GM18526 (cell line): ENCODE data around the gene LCE7A.

ENCODE experiments used
- POLR2A ChIP-seq: IDR thresholded peaks from 3 replicates; pipeline ENCODE4 v1.6.1; 2011; ENCODE audit not compliant: insufficient read length; ENCODE audit errors: extremely low read depth

LCE7A gene, protein sequence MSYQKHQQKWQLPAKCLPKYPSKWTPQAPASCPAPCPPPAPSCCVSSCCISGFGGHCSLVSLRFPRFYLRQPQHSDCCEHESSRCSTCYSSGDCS

DNA sequence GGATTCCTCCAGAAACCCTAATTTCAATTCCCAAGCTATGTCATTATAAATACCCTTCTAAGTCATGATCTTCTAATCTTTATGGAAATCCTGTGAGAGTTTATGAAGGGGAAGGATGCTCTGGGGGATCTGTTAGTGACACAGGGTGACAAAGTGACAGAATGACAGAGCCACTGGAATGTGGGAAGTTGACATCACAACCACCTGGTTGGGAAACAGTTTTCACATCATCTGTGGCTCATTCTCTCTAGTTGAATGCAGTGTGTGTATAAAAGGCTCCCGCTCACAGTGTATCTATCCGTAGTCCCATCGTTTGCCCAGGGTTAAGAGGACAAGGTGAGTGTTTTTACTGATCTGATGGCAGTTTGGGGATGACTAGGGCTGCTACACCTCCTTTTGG is at the start of gene LCE7A:
Gene LCE7A (plus strand): TSS at position 301 of the 400 bp plus-strand sequence. CDS start 702 bp downstream, outside the sequence.
- no peak for TF ChIP-seq POLR2A

DNA sequence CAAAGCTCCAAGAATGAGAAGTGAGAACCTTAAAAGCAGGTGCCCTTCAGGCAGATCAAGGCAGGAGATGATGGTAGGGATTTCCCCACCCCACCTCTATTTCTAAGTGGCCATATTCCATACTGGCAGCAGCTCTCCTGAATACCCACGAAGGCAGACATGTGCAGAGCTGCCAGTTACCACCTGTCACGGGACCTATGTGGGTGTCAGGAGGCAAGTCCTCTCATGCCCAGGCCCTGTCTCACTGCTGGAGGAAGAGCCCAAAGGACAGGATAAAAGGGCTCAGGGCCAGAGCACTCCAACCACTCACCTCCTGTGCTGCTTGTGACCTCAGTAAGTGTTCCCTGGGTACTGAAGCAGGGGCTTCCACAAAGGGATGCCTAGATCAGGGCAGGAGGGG is 48.7 kb upstream of the LCE7A start:
- no peak for TF ChIP-seq POLR2A

DNA sequence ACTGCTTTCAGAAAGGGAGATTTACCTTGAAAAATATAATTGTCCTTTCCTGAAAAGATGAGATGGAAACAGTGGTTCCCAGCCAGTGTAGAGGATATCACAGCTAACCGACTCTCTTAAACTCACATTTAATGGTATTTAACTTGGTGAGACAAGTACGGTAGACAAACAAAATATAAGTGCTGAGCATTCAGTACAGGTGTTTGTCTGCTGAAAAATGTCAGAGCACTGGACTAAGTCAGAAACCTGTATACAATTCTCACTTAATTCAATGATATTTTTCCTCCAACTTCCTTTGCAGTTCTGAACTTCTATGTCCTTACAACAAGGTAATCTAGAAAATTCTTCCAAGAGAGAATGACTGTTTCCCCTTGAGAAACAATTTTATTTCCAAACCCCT is 48.1 kb upstream of the LCE7A start, which contains the start of gene LCE1B:
Gene LCE1B (plus strand): TSS at position 301 of the 400 bp plus-strand sequence. CDS start 476 bp downstream, outside the sequence.
- no peak for TF ChIP-seq POLR2A

DNA sequence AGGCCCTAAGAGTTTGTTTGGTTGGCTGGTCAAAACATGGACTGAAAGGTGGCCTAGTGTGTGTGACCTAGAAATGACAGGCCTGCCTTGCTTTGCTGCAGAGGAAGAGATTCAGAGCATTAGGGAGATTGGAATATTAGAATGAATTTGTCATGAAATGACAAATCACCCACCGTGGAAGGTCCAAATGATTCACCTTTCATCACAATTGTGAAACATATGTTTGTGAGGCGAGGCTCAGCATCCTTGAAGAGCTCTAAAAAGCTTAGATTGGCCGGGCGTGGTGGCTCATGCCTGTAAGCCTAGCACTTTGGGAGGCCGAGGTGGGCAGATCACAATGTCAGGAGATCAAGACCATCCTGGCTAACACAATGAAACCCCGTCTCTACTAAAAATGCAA is 42.5 kb upstream of the LCE7A start:
- TF ChIP-seq POLR2A, result no peak

DNA sequence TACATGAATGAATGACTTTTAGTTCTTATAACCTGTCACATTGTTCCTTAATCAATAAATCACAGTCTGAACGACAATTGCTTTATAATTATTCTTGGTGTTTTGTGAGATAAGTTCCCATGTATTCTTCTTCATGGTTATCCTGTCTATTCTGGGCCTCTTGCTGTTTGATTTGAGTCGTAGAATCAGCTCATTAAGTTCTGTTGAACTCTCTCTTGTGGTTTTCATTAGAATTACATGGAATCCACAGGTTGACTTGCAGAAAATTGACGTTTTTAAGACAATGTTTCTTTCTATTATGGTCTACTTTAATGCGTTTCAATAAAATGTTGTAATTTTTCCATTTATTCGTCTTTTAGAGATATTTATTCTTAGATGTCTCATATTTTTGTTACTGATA is 36.5 kb upstream of the LCE7A start:
- no peak for TF ChIP-seq POLR2A

DNA sequence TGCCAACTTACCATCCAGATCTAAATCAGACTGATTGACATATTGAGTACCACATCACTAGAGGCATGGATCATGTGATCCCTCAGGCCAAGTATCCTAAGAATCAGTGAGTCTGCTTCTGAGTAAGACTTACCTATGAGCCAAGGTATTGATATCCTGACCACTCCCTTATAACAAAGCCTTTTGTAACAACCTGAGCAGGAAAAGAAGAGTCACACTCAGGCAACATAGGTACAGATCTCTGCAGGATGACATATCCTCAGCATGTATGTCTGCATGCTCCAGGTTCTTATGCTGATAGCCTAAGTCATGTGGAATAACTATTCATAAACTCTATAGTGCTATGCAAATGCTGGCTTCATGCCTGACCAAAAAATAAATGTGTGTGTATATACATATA is 34.8 kb upstream of the LCE7A start:
- no peak for TF ChIP-seq POLR2A

DNA sequence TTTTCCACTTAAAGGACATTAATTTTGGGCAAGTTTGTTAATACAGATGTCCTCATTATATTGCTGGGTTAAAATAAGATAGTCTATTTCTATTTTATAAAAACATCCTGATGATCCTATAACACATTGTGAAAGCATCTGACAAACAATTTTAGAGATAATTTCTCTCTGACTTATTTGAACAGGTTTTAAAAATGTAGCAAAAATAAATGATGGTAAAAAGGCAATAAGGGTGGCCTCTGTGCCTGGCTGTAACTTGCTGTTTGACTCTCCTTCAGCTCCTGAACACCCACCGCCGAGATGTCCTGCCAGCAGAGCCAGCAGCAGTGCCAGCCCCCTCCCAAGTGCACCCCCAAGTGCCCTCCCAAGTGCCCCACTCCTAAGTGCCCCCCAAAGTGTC is 32.6 kb upstream of the LCE7A start, which contains the start of gene LCE1A:
Gene LCE1A (plus strand): TSS at position 301 of the 400 bp plus-strand sequence. CDS start 0 bp downstream, at position 301.
- TF ChIP-seq POLR2A, result no peak

DNA sequence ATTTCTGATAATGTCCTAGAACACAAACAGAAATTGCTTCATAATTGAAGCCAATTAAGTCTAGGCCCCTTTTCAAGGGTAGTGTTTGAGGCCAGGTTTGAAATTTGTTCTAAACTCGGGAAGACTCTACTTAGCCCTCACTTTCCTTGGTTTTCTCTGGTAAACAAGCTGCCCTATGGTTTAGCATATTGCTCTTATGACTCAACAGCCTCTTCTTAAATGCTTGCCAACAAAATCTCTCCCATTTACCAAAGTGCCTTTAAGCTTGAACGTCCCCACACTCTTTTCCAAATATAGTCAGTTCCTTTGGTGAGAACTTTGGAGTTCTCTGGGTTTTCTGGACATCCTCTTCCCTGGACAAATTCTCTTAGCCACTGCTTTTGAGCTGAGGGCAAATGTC is 22.9 kb upstream of the LCE7A start:
- no peak for TF ChIP-seq POLR2A

DNA sequence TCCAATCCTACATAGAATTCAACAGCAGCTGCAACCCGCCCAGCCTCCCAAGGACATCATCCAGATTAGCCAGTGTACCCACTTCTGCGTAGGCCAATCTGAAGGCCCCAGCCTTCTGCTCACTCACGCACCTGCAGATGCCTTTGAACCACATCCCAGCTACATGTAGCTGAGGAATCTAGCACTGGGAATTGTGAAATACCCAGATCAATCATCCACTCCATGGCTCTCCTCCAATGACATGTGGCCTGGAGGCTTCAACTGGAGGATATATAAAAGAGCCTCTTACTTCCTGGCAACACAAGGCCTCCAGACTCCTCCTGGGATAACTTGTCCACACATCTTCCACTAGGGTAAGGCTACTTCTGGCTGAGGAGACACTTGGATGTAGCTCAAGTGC is 17.2 kb upstream of the LCE7A start, which contains the start of gene LCE6A:
Gene LCE6A (plus strand): TSS at position 301 of the 400 bp plus-strand sequence. CDS start 665 bp downstream, outside the sequence.
- TF ChIP-seq POLR2A, result no peak

DNA sequence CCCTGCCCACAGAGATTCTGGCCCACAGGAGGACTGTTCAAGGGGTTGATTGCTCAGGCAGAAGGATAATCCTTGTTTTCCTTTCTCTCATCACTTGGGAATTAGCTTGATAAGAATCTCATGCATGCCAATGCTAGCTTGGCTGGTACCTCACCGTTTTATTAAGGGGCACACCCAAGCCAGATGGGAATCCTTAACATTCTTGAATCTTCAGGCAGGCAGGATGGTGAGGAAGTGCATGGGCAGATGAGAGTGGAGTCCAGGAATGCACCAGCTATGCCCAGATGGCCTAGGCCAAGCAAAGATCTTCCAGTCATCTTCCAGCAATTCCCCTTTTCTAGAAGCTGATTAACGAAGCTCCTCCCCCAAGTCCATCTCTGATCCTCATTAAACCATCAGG is 4.1 kb upstream of the LCE7A start:
- no peak for TF ChIP-seq POLR2A

DNA sequence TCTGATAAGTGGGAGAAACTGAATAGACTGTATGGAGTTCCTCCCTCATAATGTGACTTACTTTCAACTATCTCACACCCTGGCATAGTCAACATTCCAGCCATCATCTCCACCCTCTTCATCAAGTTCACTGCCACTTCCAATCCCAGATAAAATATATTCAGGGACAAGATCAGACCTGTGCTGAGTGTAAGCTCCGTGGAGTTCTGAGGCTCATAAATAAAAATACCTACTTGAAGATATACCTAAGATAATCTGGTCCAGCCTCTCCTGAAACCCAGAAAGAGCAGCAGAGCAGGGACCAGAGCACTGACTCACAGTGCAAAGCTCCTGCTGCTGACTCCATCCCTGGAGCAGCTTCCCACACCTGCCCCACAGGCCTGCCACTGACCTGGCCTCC is 1.7 kb upstream of the LCE7A start:
- TF ChIP-seq POLR2A, result no peak

DNA sequence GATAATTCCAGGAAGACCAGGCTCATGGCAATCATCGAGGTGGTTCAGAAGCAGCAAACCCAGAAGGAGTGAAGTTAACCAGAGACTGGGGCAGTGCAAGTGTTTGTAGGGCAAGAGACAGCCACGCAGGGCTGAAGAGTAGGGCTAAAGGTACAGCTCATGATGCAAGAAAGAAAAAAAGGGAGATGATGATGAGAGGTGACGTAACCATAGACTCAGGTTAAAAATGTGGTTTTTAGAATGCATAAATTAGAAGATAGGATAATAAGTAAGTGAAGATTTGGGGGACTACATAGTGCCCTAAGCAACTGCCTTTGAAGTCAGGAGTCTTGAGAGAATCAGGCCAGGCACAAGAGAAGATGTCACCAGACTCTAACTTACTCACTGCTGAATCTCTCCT is 333 bp downstream of the LCE7A start:
- TF ChIP-seq POLR2A, result no peak

DNA sequence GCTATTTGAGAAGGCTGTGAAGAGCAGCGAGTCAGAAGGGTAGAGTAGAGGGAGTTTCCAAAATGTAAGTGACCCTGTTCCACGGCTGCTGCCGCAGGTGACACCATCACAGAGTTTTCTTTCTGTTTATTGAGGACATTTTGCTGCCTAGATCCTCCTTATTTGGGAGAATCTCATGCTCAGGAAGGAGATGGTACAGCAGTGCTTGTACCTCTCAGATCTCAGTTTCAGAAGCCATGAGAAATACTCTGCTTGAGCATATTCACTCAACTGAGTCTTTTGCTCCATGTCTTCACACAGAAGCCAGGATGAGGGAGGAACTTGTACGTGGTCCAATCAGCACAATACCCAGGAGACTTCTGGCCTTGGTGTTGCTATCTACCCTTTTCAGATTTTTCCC is 1.6 kb downstream of the LCE7A start:
- no peak for TF ChIP-seq POLR2A

DNA sequence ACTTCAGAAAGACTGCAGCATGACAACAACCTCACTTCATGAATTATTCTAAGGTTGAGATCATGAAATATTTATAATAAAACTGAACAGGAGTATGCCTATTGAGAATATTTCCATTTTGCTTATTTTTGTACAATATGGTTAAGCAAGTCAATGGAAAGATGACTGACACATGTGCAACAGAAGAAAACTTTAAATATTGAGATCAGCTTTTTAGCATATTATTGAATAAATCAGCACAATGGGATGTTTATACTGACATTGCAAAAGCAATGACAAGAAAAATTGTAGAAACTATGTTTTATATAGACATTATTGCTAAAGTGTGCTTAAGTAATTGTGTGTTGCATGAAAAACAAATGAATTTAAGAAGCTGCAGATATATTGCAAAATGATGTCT is 4.6 kb downstream of the LCE7A start:
- TF ChIP-seq POLR2A, result no peak

DNA sequence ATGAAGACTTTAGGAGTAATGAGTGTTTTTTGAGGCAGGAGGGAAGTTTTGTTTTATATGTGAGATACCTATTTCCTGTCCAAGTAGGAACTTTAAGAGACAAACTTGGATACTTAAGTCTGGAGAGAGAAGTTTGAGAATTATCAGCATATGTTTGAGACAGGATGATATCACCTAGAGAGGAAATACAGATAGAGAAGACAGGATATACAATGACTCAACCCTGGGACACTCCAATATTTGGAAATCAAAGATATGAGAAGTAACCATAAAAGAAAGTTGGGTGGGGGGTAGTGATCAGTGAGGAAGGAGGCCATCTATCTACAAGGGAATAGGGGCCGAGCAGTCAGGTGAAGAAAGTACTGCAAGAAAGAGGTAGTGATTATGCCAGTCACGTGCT is 6.5 kb downstream of the LCE7A start:
- TF ChIP-seq POLR2A, result no peak

DNA sequence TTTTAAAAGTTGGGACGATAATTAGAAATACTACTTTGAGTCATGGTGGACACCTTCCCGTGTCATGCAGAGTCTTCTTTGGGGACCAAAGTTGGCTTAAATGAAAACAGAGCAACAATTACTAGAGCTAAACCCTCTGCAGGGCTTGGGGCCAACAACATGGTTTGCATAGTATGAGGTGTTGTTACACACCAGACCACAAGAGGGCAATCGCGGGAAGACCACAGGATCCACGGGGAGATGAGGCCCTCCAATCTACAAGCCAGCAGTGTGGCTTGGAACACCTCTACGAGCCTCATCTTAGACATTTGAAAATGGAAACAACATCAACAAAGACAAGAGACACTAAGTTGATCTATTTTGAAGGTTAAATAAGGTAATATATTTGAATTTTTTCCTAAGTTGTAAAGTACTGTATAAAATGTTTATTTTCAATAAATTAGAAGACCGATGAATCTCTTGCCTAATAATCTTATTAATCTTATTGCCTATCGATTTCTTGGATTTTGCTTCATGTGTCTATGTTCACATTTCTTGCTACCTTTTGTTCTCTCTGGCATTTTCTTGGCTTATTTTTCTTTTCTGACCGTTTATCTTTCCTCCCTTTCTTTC is 10.1 kb downstream of the LCE7A start:
- TF ChIP-seq POLR2A, result no peak
